KMS-11 (cell line): ENCODE data around the gene RIOK2.

Experiments used
- H2AFZ ChIP-seq: fragments of 200-600 bp; sonication (generic); 2 replicates; pipeline ENCODE4 v1.6.1; 2016; ENCODE audit warnings: antibody characterized with exemption, mixed run types, low read depth
- H3K27ac ChIP-seq: fragments of 200-600 bp; sonication (generic); 2 replicates; pipeline ENCODE4 v1.6.1; 2016; ENCODE audit warnings: mild to moderate bottlenecking, mixed run types
- H3K27me3 ChIP-seq: fragments of 200-600 bp; sonication (generic); 2 replicates; pipeline ENCODE4 v1.6.1; 2017; ENCODE audit warnings: mild to moderate bottlenecking, low read depth, mixed run types, moderate library complexity; ENCODE audit not compliant: insufficient read depth
- H3K36me3 ChIP-seq: fragments of 200-600 bp; sonication (generic); 2 replicates; pipeline ENCODE4 v1.6.1; 2017; ENCODE audit warnings: mild to moderate bottlenecking, mixed run types; ENCODE audit not compliant: insufficient read depth
- H3K4me1 ChIP-seq: fragments of 200-600 bp; sonication (generic); 2 replicates; pipeline ENCODE4 v1.6.1; 2016; ENCODE audit warnings: mild to moderate bottlenecking, low read depth, mixed run types; ENCODE audit not compliant: poor library complexity, severe bottlenecking
- H3K4me2 ChIP-seq: fragments of 200-600 bp; sonication (generic); 2 replicates; pipeline ENCODE4 v1.7.0; 2016; ENCODE audit warnings: mild to moderate bottlenecking, mixed run types
- H3K4me3 ChIP-seq: fragments of 200-600 bp; sonication (generic); IDR thresholded peaks from 2 replicates; pipeline ENCODE4 v1.6.1; 2017; ENCODE audit warnings: low read depth, low read length, mixed read lengths; ENCODE audit not compliant: insufficient read depth
- H3K79me2 ChIP-seq: fragments of 200-600 bp; sonication (generic); 2 replicates; pipeline ENCODE4 v1.6.1; 2016; ENCODE audit warnings: low read depth, mixed run types; ENCODE audit not compliant: insufficient read depth
- H3K9ac ChIP-seq: fragments of 200-600 bp; sonication (generic); 2 replicates; pipeline ENCODE4 v1.6.1; 2016; ENCODE audit warnings: mild to moderate bottlenecking, mixed run types
- H4K20me1 ChIP-seq: fragments of 200-600 bp; sonication (generic); 2 replicates; pipeline ENCODE4 v1.6.1; 2016; ENCODE audit warnings: mild to moderate bottlenecking, mixed run types; ENCODE audit not compliant: insufficient read depth
- CTCF ChIP-seq: fragments of 200-600 bp; sonication (generic); conservative IDR thresholded peaks from 2 replicates; pipeline ENCODE4 v1.6.1; 2017; ENCODE audit warnings: low read depth, mild to moderate bottlenecking, antibody characterized with exemption, low read length, moderate library complexity, mixed read lengths

RIOK2 gene

GRCh38 chr5:97183100-97183929 is at the start of gene RIOK2:
TSS of gene RIOK2 (minus strand) at chr5:97183247. CDS start at chr5:97183191, 56 bp downstream.
- Histone ChIP-seq H3K9ac (peak within 1 kb of the TSS; percentile 84), H3K4me1 (peaks cover 25% of the 10 kb centered on the region), H3K4me2 (peak within 1 kb of the TSS; percentile 81), H3K79me2 (peaks cover 29% of the 10 kb centered on the region), H2AFZ (peak within 1 kb of the TSS; percentile 86), H3K4me3 (no peak within 1 kb of the TSS), H3K36me3 (no peaks in the 10 kb centered on the region; the same call in 1 of the 2 replicates), H3K27me3 (no peaks in the 10 kb centered on the region), H3K27ac (peak within 1 kb of the TSS; percentile 89), H4K20me1 (no peaks in the 10 kb centered on the region)
- TF ChIP-seq CTCF, result no peak

GRCh38 chr5:97231025-97231636 is 48.1 kb upstream of the RIOK2 start:
- Histone ChIP-seq H2AFZ (no peak overlapping the region), H3K36me3 (no peaks in the 10 kb centered on the region), H3K4me1 (no peaks in the 10 kb centered on the region), H4K20me1 (no peaks in the 10 kb centered on the region), H3K4me2 (no peak overlapping the region), H3K27me3 (no peaks in the 10 kb centered on the region), H3K79me2 (no peaks in the 10 kb centered on the region), H3K27ac (no peak overlapping the region), H3K9ac (no peak overlapping the region), H3K4me3 (no peak overlapping the region)
- TF ChIP-seq CTCF, result peak; percentile 91

GRCh38 chr5:97229688-97230285 is 46.7 kb upstream of the RIOK2 start:
- Histone ChIP-seq H3K27ac (no peak overlapping the region), H3K79me2 (no peaks in the 10 kb centered on the region), H3K4me2 (no peak overlapping the region), H3K27me3 (no peaks in the 10 kb centered on the region), H3K4me1 (no peaks in the 10 kb centered on the region), H2AFZ (no peak overlapping the region), H3K4me3 (no peak overlapping the region), H4K20me1 (no peaks in the 10 kb centered on the region), H3K36me3 (no peaks in the 10 kb centered on the region), H3K9ac (no peak overlapping the region)
- no peak for TF ChIP-seq CTCF

- Histone ChIP-seq H3K4me3 (no peak overlapping the region), H3K79me2 (no peaks in the 10 kb centered on the region), H4K20me1 (no peaks in the 10 kb centered on the region), H3K27ac (no peak overlapping the region), H3K4me2 (no peak overlapping the region), H2AFZ (no peak overlapping the region), H3K36me3 (no peaks in the 10 kb centered on the region), H3K4me1 (no peaks in the 10 kb centered on the region), H3K9ac (no peak overlapping the region), H3K27me3 (no peaks in the 10 kb centered on the region)
- TF ChIP-seq CTCF, result no peak
These were observed 46.1 kb upstream of the RIOK2 start for GRCh38 chr5:97229196-97229595.
